ENCODE measurements around the gene CLCN1. TPM values are rescaled to one million over a fixed set of nuclear protein-coding genes. Genes with fewer than 3 reads are reported as not detected.
A peak's percentile ranks its signal among the peaks of the same experiment; 100 is the strongest.

CLCN1 gene
- total RNA-seq, 1 experiment from 2014 or later, result not detected

GRCh38 chr7:143363016-143363937, 47.4 kb downstream of the CLCN1 start:
- DNase-seq (ENCODE audit: low read depth), result no peak

- DNase-seq (ENCODE audit: low read depth), result peak; percentile 89
Observed at GRCh38 chr7:143367972-143368371, 52.1 kb downstream of the CLCN1 start.

GRCh38 chr7:143368387-143368786, 52.5 kb downstream of the CLCN1 start:
- no peak for DNase-seq (ENCODE audit: low read depth)

DNA sequence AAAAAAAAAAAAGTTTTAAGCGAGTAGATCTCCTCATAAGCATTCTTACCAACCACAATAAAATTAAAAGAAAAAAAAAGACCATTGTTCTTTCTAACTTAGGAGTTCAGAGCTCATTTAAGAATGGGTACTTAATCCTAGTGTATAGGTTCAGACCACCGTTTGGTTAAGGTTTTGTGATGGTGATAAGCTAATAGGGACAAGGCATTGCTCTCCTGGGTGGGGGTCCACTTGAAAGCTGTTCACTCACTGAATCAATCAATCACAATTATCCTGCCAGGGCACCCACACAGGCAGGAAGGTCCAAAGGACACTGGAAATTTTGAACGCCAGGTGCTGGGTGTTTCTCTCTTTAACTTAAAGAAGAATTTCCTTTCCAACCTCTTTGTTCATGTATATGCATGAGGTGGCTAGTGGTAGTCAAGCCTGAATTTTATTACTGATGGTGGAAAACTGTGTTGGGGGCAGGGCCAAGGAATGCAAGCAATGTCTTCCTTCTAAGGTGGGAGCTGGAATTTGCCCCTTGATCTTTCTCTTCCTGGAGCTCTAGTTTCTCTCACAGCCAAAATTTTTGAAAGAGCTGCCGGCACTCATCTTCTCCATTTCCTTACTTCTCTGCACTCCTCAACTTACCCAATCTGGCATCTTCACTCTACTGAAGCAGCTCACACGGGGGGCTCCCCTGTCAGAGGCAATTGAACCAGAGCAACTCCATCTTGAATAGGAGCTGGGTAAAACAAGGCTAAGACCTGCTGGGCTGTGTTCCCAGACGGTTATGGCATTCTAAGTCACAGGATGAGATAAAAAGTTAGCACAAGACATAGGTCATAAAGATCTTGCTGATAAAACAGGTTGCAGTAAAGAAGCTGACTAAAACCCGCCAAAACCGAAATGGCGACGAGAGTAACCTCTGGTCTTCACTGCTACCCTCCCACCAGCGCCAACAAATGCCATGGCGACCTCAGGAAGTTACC, 54.1 kb downstream of the CLCN1 start:
- DNase-seq (ENCODE audit: low read depth), result no peak

GRCh38 chr7:143372070-143372469, 56.2 kb downstream of the CLCN1 start:
- DNase-seq (ENCODE audit: low read depth), result peak; percentile 71

DNA sequence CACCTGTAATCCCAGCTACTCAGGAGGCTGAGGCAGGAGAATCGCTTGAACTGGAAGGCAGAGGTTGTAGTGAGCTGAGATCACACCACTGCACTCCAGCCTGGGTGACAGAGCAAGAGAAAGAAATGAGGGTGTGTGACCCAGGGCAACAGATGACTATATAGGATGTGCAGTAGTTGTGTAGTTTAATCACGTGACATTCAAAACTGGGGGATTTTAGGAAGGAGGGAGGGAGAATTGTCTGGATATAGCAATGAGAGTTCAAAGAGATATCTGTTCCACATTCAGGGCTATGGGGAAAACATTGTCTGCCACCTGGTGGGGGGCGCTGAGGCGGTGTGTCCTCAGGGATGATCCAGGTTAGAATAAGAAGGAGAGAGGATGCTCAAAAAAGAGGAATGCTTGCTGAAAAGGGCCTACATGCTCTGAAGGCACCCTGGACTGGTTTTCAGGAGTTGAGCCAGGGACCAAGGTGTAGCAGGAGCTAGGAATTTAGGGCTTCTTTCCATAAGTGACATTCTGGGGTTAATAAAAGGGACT, 57.4 kb downstream of the CLCN1 start:
- DNase-seq (ENCODE audit: low read depth), result no peak

GRCh38 chr7:143374561-143374960, 58.6 kb downstream of the CLCN1 start:
- no peak for DNase-seq (ENCODE audit: low read depth)

DNA sequence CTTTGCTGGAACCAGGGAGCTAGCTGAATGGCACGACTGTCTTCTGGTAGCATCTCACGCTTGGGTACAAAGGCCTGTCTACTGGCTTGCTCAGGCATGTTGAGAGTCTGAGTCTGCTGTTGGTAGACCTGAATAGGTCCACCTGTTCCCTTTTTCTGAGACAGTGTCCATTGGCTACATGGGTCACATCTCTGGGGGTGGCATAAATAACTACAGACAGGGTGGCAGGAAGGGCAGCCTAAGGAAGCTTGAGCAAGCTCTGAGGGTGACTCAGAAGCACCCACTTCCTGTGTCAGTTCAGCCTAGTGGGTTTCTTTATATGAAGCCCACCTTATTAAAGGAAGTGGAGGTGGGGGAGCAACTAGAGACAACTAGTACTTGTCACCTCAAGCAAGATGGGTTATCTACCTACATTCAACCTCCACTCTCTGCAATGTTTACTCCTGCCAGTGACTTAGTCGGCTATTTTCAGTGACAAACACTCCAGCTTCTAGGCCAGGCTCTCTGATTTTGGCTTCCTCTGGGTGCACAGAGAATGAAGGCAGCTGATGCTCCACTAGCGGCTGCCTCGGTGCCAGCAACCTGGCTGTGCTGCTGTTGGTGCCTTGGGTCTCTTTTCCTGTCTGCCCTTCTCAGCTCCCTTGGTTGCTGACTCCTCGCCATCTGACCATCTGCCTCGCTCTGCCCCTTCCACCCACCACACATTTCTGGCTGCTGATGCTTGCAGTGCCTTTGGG, 59.6 kb downstream of the CLCN1 start:
- DNase-seq (ENCODE audit: low read depth), result no peak

DNA sequence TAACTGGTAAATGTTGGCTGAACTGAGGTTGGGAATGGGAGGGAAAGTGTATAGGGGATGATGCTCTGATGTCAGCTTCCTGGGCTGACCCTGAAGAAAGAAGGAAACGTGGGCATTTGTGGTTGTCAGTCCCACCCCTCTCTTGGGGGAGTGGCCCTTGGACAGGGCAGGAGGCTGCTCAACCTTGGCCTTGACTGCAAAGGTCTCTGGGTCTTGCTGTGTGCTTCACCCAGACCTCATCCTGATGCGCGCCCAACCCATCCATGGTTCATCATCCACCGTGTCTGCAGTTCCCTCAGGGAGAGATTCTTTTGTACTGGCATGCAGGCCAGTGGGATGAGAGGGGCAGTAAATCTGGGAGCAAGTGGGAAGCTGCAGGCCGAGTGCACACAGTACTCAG, 60.5 kb downstream of the CLCN1 start:
- DNase-seq (ENCODE audit: low read depth), result no peak

GRCh38 chr7:143379611-143380259, 63.8 kb downstream of the CLCN1 start:
- no peak for DNase-seq (ENCODE audit: low read depth)

DNA sequence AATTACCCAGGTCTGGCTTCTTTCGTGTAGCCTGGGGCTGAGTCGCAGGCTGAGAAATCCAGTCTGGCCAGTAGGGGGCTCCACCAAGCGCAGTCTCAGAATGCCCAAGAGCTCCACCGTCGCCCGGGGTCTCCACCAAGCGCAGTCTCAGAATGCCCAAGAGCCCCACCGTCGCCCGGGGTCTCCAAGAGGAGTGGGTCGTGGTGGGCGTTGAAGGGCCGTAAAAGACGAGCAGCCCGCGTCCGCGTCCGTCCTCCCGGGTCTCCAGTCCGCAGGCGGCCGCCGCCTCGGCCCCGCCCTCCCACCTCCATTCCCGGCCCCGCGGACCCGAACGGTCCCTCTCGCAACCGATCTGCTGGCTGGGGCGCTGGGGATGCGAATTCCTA, 64.3 kb downstream of the CLCN1 start:
- peak; percentile 80 for DNase-seq (ENCODE audit: low read depth)

DNA sequence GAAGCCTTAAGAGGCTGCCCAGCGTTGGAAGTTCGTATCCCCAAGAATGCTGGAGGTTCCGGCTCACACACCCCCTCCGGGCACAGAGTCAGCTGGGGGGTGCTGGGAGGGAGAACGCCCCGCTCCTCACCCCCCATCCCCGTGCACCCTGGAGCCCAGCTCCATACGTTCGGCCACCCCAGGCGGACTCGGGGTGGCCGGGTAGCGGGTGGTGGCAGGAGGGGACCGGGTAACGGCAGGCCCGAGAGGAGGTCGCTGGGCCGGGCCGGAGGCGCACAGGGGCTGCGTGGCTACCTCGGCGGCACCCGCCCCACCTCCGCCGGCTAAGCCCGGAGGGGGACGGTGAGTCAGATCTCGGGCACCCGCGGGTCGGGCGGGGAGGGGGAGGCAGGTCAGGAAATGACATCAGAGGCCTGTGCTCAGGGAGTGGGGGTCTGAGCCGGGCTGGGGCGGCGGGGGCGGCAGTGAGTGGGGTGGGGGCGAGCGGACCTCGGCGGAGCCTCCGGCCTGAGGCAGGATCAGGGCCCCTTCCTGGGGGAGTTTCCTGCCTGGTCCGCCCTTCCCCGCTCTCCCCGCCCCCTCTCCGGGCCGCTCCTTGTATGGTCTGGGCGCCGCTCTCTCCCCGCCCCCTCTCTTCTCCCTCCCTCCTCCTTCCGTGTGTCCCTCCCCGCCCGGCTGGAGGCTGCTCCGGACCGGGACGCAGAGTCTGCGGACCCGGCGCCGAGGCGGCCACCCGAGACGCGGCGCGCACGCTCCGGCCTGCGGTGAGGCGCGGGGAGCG, 64.9 kb downstream of the CLCN1 start, which contains the start of gene ZYX:
Gene ZYX (plus strand): TSS at position 700 of the 781 bp plus-strand sequence. CDS start 227 bp downstream, outside the sequence.
- peak; percentile 93 for DNase-seq (ENCODE audit: low read depth)

DNA sequence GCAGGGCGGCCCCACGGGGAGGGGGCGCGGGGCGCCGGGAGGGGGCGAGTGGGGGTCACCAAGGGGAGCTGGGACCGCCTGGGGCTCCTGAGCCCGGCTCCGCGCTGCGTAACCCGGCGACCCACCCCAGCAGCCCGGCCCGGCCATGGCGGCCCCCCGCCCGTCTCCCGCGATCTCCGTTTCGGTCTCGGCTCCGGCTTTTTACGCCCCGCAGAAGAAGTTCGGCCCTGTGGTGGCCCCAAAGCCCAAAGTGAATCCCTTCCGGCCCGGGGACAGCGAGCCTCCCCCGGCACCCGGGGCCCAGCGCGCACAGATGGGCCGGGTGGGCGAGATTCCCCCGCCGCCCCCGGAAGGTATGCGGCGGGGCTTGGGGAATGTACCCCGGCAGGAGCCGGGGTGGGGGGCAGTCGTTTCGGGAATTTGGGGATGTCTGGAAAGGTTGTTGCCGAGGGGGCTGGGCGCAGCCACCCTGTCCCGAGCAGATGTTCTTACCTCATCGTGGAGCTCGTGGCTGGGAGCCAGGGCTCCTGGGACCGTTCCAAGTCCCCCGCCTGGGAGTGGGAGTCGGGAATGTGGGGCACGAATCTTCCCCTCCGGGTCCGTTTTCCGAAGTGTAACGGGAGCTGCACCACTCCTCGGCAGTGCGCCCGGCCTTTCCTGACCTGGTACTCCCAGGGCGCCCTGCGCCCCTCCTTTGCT, 65.7 kb downstream of the CLCN1 start:
- peak; percentile 83 for DNase-seq (ENCODE audit: low read depth)

- no peak for DNase-seq (ENCODE audit: low read depth)
Observed at GRCh38 chr7:143382126-143382790, 66.3 kb downstream of the CLCN1 start.

DNA sequence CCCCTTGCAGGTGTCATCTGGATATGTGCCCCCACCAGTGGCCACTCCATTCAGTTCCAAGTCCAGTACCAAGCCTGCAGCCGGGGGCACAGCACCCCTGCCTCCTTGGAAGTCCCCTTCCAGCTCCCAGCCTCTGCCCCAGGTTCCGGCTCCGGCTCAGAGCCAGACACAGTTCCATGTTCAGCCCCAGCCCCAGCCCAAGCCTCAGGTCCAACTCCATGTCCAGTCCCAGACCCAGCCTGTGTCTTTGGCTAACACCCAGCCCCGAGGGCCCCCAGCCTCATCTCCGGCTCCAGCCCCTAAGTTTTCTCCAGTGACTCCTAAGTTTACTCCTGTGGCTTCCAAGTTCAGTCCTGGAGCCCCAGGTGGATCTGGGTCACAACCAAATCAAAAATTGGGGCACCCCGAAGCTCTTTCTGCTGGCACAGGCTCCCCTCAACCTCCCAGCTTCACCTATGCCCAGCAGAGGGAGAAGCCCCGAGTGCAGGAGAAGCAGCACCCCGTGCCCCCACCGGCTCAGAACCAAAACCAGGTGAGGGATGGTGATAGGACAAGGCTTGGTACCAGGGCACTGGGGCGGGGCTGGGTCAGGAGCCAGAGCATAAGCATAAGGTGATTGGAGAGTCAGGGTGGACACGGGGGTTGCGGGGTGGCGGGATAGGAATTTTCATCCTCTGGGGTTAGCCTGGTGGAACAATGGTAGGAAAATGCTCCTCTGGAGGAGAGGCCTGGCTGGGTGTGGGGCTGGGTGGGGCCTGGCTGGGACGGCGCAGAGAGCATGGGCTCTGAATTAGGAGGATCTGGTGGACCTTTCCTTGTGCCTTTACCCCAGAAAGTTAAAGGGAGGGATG, 67.1 kb downstream of the CLCN1 start:
- DNase-seq (ENCODE audit: low read depth), result no peak

DNA sequence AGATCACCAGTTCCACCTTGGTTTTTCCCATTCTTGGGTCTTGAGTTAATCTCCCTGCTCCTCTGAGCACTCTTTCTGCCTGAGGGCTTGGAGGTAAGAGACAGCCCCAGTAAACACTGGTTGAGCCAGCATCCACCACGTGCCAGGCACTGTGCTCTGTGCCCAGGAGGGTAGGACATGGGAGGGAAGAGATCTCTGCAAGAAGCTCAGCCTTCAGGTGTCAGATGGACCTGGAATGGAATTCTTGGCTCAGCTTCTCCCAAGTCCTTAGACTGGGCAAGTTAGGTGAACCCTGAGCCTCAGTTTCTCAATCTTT, 67.7 kb downstream of the CLCN1 start:
- no peak for DNase-seq (ENCODE audit: low read depth)

GRCh38 chr7:143384148-143384547, 68.2 kb downstream of the CLCN1 start:
- peak; percentile 49 for DNase-seq (ENCODE audit: low read depth)
